NK-92 (cell line): ENCODE measurements around the gene CCDC146.
"Not testable (repeated sequence)": the region's sequence is repeated elsewhere in the genome, so short reads cannot be mapped to it uniquely, and the experiment has no call there.

Experiments
- DNase-seq: peaks from one replicate; lab custom pipeline; 2025; ENCODE audit not compliant: unreplicated experiment; lab: John Stamatoyannopoulos, UW

Gene CCDC146

GRCh38 chr7:77121860-77122681, at the start of gene CCDC146:
Gene CCDC146 (plus strand): TSS chr7:77122615. CDS start chr7:77167669, 45,054 bp downstream.
- peak; percentile 77 for DNase-seq

- not testable (repeated sequence) for DNase-seq
These were observed 47.5 kb upstream of the CCDC146 start for GRCh38 chr7:77074786-77075396.

GRCh38 chr7:77077060-77077459, 45.4 kb upstream of the CCDC146 start:
- not testable (repeated sequence) for DNase-seq

- DNase-seq, result not testable (repeated sequence)
These were observed 43.3 kb upstream of the CCDC146 start for GRCh38 chr7:77079112-77079511.

GRCh38 chr7:77079624-77080023, 42.8 kb upstream of the CCDC146 start:
- DNase-seq, result not testable (repeated sequence)

GRCh38 chr7:77080236-77080635, 42.2 kb upstream of the CCDC146 start:
- not testable (repeated sequence) for DNase-seq

GRCh38 chr7:77082192-77082591, 40.2 kb upstream of the CCDC146 start:
- not testable (repeated sequence) for DNase-seq

GRCh38 chr7:77092301-77092700, 30.1 kb upstream of the CCDC146 start:
- DNase-seq, result not testable (repeated sequence)

- DNase-seq, result not testable (repeated sequence)
These were observed 21.9 kb upstream of the CCDC146 start for GRCh38 chr7:77100501-77100900.

GRCh38 chr7:77101187-77101586, 21.2 kb upstream of the CCDC146 start:
- not testable (repeated sequence) for DNase-seq

- not testable (repeated sequence) for DNase-seq
These were observed 19.7 kb upstream of the CCDC146 start for GRCh38 chr7:77102671-77103070.

- not testable (repeated sequence) for DNase-seq
These were observed 16.5 kb upstream of the CCDC146 start for GRCh38 chr7:77105904-77106303.

GRCh38 chr7:77107659-77108058, 14.8 kb upstream of the CCDC146 start:
- DNase-seq, result not testable (repeated sequence)

GRCh38 chr7:77108362-77108761, 14.1 kb upstream of the CCDC146 start:
- DNase-seq, result not testable (repeated sequence)

- not testable (repeated sequence) for DNase-seq
These were observed 9.6 kb upstream of the CCDC146 start for GRCh38 chr7:77112719-77113306.

- DNase-seq, result not testable (repeated sequence)
These were observed 3.1 kb downstream of the CCDC146 start for GRCh38 chr7:77125486-77125885.

GRCh38 chr7:77127009-77127408, 4.6 kb downstream of the CCDC146 start:
- not testable (repeated sequence) for DNase-seq

GRCh38 chr7:77128582-77129410, 6.4 kb downstream of the CCDC146 start:
- DNase-seq, result not testable (repeated sequence)

GRCh38 chr7:77131781-77132180, 9.4 kb downstream of the CCDC146 start:
- DNase-seq, result not testable (repeated sequence)

GRCh38 chr7:77138668-77139067, 16.3 kb downstream of the CCDC146 start:
- DNase-seq, result not testable (repeated sequence)

- DNase-seq, result not testable (repeated sequence)
These were observed 17.9 kb downstream of the CCDC146 start for GRCh38 chr7:77140291-77140690.
